Measurements from ENCODE around the gene ZFHX3. TPM values are rescaled to one million over a fixed set of nuclear protein-coding genes. Genes with fewer than 3 reads are reported as not detected.

The ZFHX3 gene
- total RNA-seq, 6 experiments from 2014 or later: 7.1 to 9.4 (median 7.7) TPM

- no peak for DNase-seq
- H3K4me1 ChIP-seq: peaks cover 0 to 4% (median 0%) of the 10 kb centered on the region in 4 donors
- TF ChIP-seq, protein P1, sequence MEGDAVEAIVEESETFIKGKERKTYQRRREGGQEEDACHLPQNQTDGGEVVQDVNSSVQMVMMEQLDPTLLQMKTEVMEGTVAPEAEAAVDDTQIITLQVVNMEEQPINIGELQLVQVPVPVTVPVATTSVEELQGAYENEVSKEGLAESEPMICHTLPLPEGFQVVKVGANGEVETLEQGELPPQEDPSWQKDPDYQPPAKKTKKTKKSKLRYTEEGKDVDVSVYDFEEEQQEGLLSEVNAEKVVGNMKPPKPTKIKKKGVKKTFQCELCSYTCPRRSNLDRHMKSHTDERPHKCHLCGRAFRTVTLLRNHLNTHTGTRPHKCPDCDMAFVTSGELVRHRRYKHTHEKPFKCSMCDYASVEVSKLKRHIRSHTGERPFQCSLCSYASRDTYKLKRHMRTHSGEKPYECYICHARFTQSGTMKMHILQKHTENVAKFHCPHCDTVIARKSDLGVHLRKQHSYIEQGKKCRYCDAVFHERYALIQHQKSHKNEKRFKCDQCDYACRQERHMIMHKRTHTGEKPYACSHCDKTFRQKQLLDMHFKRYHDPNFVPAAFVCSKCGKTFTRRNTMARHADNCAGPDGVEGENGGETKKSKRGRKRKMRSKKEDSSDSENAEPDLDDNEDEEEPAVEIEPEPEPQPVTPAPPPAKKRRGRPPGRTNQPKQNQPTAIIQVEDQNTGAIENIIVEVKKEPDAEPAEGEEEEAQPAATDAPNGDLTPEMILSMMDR (IDR thresholded peaks at IDR 0.05): no peak
- no peak for TF ChIP-seq POLR2A (IDR thresholded peaks at IDR 0.05)
- H3K9me3 ChIP-seq: no peaks in the 10 kb centered on the region
- H3K36me3 ChIP-seq: no peaks in the 10 kb centered on the region
- no peaks in the 10 kb centered on the region for H3K27me3 ChIP-seq
- no peak overlapping the region for H3K27ac ChIP-seq
- intact Hi-C loops (cut with DNase I): no loop called here
- ATAC-seq: no peak
- H3K4me3 ChIP-seq: no peak overlapping the region
- WGBS (ENCODE audit: insufficient coverage, low coverage, low lambda C conversion rate, missing lambda C conversion rate): 93% methylated on average over 6 of the region's 6 CpGs
These were observed 228.6 kb downstream of the ZFHX3 start for GRCh38 chr16:72819345-72819744.

GRCh38 chr16:72818236-72818845, 229.6 kb downstream of the ZFHX3 start:
- intact Hi-C loops (cut with DNase I): no loop called here
- DNase-seq (no peak), ATAC-seq (no peak)
- Histone ChIP-seq H3K9me3 (no peaks in the 10 kb centered on the region), H3K27ac (no peak overlapping the region), H3K36me3 (no peaks in the 10 kb centered on the region), H3K4me3 (no peak overlapping the region), H3K27me3 (no peaks in the 10 kb centered on the region), H3K4me1 (peaks cover 0 to 4% (median 0%) of the 10 kb centered on the region in 4 donors)
- no peak for TF ChIP-seq POLR2A (IDR thresholded peaks at IDR 0.05)
- TF ChIP-seq, protein P1 (IDR thresholded peaks at IDR 0.05): no peak
- 94% methylated on average over 4 of the region's 4 CpGs for WGBS (ENCODE audit: insufficient coverage, low coverage, low lambda C conversion rate, missing lambda C conversion rate)

GRCh38 chr16:72815348-72816318, 232.3 kb downstream of the ZFHX3 start:
- 70% methylated on average over 5 of the region's 5 CpGs for WGBS (ENCODE audit: insufficient coverage, low coverage, low lambda C conversion rate, missing lambda C conversion rate)
- TF ChIP-seq, protein P1 (IDR thresholded peaks at IDR 0.05): no peak
- TF ChIP-seq POLR2A (IDR thresholded peaks at IDR 0.05): no peak
- ATAC-seq (no peak), DNase-seq (no peak)
- intact Hi-C loops (cut with DNase I): no loop called here
- Histone ChIP-seq H3K4me1 (peaks cover 0 to 24% (median 6%) of the 10 kb centered on the region in 4 donors), H3K27me3 (no peaks in the 10 kb centered on the region), H3K9me3 (no peaks in the 10 kb centered on the region), H3K27ac (no peak overlapping the region), H3K4me3 (no peak overlapping the region), H3K36me3 (no peaks in the 10 kb centered on the region)

DNA sequence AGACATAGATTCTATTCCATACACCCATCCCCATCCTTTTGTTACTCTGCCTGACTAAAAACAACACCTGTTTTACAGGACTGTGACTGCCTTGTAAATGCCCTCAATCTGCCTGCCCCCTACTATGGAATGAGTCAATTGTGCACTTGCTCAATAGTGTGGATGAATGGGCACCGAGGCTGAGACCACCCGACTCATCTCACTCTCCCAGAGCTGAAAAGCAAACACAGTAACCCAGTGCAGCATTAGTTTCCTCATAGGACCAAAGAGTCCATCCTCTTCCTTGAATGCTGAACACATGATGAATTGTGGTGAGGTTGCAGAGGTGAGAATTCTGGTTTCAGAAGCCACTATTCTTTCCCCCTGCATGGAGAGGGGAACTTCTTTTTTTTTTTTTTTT, 233.7 kb downstream of the ZFHX3 start:
- H3K27me3 ChIP-seq: no peaks in the 10 kb centered on the region
- H3K36me3 ChIP-seq: no peaks in the 10 kb centered on the region
- intact Hi-C loops (cut with DNase I): no loop called here
- DNase-seq: no peak
- TF ChIP-seq, protein P1 (IDR thresholded peaks at IDR 0.05): no peak
- TF ChIP-seq POLR2A (IDR thresholded peaks at IDR 0.05): no peak
- H3K27ac ChIP-seq: no peak overlapping the region
- ATAC-seq: no peak
- no peaks in the 10 kb centered on the region for H3K9me3 ChIP-seq
- H3K4me1 ChIP-seq: peaks cover 0 to 29% (median 7%) of the 10 kb centered on the region in 4 donors
- WGBS (ENCODE audit: insufficient coverage, low coverage, low lambda C conversion rate, missing lambda C conversion rate): no CpG with 5 or more reads among the region's 2 CpGs
- no peak overlapping the region for H3K4me3 ChIP-seq

All from right lobe of liver (tissue), 6 donors.